DMS114 treated with DMSO at 0.1 percent for 48 hours (cell line): ENCODE results near the gene RERGL.
"Not testable (repeated sequence)": the region's sequence is repeated elsewhere in the genome, so short reads cannot be mapped to it uniquely, and the experiment has no call there.

Experiments
- DNase-seq: peaks from one replicate; lab custom pipeline; 2025; ENCODE audit not compliant: unreplicated experiment; lab: John Stamatoyannopoulos, UW

The RERGL gene, protein sequence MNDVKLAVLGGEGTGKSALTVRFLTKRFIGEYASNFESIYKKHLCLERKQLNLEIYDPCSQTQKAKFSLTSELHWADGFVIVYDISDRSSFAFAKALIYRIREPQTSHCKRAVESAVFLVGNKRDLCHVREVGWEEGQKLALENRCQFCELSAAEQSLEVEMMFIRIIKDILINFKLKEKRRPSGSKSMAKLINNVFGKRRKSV

DNA sequence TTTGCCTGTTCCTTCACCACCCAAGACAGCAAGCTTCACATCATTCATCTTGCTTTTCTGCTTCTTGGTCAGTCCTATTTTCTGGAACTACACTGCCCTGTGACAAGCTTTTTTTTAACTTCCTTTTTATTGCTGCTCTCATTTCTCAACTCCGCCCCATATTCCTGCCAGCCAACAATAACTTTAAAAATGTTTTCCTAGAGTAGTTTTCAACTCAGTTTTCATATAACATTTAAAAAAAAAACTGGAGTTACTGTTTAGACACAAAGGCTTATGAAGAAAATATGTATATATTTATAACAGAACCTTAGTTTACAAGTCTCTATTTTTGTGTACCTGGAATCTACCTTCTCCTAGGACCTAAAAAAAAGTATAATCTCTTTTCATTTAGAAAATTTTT, at the start of gene RERGL:
Gene RERGL (minus strand): TSS at position 101 of the 400 bp plus-strand sequence. CDS start 53 bp downstream, at position 48.
- no peak for DNase-seq

DNA sequence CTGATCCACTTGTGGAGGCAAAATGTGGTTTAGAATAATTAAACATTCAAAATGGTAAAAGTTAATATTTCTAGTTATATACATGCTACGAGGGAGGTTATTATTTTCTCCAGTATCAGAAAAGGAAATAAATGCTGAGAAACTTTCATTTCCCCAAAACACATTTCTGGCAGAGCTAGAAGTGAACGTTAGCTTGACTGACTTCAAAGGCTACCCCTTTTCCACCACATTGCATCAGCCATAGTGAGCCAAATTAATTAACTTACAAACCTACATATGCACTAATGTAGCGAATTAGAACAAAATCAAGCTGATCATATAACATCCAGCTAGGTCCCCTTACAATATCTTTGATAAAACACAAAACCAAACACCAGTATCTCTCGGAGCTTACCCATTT, 49.3 kb upstream of the RERGL start:
- DNase-seq = no peak

DNA sequence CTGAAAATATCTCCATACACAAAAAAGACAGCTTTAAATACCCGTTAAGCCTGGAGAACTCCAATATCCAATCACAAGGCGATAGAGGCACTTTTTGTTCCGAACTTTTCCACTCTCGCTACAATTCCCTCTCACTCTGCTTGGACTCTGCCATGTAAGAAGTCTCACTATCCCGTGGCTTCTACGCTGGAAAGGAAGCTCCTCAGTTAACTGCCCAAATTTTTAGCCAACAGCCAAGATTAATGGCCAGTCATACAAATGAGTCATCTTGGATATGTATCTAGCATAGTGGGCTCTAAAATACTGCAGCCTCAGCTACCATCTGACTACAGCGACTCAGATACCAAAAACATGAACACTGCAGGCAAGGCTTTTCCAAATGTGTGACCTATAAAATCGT, 45.5 kb upstream of the RERGL start:
- no peak for DNase-seq

DNA sequence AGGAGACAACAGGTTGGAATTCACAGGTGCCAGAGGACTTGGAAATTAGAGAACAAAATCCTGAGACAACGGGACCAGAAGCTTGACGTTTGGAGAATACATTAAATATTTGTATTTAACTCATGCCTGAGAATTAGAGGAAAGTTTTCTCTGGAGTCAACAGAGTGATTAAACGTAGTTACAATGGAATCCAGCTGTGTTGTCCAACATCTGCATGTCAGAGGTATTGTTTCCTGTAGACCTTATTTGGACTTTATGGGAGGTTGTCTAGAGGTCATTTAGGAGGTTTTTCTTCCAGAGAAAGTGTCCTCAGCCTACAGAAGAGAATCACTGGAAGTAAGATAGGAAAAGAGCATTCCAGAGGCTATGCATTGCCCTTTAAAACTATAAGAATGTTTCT, 45.1 kb upstream of the RERGL start:
- no peak for DNase-seq

DNA sequence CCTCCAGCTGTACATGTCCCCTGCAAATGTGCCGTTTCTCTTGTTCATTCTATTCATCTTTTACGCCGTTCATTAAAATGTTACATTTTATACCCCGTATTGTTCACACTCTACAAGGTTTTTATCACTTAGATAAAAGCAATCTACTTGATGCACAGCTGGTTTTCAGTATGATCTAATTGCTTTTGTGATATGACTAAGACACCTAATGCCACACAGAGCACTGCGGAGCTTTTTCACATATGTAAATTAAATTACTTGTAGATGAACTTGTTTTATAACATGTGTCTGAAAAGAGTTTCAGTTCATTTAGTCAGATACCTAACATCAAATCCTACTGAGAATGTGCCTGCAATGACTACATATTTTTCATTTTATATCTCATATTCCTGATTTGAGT, 40.9 kb upstream of the RERGL start:
- no peak for DNase-seq

DNA sequence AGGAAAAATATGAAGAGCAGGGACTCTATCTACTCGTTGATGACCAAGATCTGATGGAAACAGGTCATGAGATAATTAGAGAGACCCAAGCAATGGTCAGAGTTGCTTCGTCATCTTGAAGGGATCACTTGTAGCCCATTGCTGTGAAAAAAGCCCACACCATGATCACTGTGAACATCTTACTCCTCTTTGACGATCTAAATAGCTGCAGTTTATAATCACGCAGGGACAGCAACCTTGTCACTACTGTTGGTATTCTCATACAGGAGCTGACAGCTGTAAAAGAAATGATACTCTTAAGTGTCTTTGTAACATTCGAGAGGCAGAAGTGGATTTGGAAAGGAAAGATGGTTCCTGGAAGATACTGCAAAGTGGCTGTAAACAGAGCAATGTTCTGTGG, 33.7 kb upstream of the RERGL start:
- no peak for DNase-seq

DNA sequence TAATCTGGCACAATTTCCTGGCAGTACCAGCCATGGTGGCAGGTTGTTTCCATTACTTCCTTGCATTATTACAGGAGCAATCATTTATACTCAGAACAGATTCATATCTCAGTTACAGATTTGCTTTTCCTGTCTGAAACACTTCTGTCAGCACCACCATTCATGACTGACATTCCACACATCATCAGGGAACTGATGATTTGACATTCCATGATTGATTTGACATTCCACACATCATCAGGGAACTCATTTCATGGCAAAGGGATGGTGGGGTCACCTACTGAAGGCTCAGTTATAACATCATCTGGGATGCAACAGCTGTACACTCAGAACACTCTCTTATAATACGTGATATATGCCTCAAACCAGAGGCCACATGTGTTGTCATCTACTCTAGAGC, 30.9 kb upstream of the RERGL start:
- DNase-seq = no peak

DNA sequence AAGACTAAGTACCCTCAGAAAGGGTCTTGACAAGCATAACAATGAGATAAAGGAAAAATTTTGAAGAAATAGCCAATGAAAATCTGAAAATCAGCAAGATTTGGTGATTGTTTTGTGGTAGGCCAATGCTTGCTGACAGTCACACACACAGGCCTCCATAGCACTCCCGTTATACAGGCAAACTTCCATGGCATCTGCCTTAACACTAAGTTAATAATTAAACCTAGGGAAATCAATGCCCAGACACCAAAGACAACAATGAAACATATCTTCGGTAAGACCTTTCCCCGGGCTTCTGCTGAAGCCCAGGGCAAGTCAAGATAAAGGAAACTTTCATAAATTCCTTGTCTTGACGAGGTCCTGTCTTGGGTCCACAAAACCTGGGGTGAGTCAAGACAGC, 18.6 kb upstream of the RERGL start:
- DNase-seq = no peak

DNA sequence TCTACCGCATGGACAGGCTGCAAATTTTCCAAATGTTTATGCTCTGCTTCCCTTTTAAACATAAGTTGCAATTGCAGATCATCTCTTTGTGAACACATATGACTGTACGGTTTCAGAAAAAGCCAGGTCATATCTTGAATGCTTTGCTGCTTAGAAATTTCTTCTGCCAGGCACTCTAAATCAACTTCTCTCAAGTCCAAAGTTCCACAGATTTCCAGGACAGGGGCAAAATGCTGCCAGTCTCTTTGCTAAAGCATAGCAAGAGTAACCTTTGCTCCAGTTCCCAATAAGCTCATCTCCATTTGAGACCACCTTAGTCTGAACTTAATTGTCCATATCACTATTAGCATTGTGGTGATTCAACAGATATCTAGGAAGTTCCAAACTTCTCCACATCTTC, 13.6 kb upstream of the RERGL start:
- no peak for DNase-seq

DNA sequence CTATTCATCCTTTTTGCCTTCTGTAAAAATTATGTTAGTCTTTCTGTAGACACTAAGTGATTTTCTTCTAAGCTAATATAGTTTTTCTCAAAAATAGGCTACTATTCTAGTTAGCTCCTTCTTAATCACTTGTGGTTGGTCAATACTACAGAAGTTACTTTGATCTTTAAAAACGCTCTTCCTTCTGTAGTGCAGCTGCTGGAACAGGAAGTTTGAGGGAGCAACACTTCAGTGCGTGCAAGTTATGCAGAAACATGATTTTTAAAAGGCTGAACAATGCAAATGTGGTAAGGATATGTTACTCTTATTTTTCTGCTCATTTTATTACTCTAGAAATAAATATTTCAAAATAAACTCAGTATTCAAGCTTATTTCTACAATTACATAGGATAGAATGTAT, 11.1 kb upstream of the RERGL start:
- DNase-seq = no peak

DNA sequence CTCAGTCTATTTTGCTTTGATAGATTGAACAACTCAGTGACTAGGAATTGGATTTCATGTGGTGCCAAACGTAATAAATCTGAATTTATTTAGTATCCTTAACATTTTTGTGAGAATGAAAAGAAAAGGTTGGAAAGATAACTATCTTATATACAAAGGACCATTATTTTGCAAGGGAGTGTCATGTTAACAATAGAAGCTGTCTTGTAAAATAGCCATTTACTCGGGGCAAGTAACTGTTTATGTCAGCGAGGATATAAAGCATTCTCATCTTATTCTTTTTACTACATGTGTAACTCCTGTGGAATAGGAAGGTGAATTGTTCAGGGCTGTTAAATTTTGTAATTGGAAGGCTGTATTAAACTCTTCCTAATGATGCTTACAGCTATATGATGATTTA, 5.9 kb downstream of the RERGL start:
- DNase-seq = no peak

DNA sequence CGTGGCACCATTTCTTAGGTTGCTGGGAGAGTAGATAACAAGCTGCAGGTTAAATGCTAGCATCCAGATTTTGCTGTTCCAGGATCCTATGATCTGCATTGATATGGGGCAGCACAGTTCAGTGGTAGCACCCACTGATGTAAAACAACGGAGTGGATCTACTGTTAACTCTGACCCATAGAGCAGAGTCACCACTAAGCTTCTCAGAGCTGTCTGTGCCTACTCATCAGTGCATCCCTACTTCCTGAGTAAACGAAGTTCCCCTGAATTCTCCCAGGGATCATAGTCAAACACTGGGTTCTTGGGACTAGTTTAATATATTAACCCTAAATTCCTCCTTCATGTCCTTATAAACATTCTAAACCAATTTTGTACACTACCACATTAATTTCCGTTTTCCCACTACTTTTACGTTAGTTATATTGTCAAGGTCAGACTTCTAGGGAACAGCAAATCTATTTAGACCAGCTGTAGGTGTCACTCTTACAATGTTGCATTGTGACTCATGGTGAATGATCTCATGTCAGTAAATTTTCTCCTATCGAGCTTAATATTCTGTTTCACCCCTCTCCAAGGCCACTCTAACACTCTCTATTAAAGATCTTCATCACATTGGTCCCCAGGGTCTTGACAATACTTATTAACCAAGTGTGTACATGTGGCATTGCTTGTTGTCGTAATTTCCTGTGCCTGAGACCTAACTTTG, 10.3 kb downstream of the RERGL start:
- DNase-seq = no peak

DNA sequence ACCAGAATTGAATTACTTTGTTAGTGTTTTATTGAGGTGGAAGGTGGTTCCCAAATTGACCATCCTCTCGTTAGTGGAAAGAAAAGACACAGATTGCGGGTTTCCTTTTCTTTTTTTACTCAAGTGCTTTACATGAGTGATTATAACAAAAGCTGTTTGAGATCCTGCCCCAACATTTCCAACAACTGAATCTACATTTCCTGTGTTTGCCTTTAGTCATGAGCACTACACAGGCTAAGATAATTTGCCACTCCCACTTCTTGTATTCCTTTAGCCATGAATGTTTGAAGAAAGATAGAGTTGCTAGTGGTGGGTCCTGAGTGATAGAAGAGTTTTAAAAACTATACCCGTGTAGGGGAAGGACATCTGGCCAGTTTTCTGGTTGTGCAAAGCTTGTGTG, 16.0 kb downstream of the RERGL start:
- DNase-seq = no peak

DNA sequence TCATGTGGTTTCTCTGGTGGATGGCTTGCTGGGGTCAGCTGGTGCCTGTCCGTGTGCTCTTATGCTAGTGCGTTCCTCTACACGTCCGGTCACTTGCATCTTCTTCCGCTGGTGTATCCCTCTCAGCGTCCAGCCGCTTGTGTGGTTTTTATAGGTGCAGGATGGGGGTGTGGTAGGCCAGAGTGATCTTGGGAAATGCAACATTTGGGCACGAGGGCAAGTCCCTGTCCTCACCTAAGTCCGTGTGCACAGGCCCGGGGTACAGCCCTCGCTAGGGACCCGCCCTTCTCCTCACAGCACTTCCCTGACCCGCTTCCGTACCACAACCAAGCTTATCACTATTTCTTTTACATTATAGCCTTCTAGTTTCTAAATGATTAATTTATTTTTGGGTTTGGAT, 17.3 kb downstream of the RERGL start:
- no peak for DNase-seq

DNA sequence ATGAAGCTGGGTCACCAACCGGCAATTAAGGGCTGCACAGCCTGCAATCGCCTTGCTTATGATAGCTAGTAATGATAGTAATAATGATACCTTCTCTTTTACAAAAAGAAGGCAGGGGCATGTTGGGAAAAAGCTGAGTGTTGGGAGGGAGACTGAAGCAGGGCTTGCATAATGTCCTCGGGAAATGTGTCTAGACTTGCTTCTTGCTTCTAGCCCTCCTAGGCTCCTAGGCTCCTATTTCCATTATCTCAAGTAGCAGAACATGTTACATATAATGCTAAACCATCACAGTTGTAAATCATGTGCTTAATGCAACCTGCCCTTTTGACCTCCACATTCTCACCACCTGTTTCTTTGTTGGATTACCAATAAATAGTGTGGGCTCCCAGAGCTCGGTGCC, 18.7 kb downstream of the RERGL start:
- DNase-seq = no peak

DNA sequence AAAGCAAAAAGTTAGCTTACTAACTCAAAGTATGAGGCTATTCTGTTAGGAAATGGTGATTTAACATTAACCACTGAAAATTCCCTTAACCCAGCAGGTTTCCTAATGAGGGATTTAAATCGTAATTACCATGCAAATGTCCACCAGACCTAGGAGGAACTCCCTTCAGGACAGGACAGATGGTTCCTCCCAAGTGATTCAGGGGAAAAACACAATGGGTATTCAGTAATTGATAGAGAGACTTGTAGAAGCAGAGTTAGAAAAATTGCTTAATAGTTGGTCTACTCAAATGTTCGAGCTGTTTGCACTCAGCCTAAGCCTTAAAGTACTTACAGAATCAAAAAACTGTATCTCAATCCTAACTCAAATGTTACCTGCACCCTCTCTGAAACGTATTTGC, 21.6 kb downstream of the RERGL start:
- no peak for DNase-seq

DNA sequence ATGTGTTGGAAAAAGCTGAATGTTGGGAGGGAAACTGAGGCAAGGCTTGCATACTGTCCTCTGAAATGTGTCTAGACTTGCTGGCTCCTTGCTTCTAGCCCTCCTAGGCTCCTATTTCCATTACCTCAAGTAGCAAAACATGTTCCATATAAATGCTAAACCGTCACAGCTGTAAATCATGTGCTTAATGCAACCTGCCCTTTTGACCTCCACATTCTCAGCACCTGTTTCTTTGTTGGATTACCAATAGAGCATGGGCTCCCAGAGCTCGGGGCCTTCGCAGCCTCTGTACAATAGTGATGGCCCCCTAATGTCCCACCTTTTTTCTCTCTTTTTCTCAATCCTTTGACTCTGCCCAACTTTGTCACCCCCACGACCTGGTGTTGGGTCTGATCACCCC, 23.3 kb downstream of the RERGL start:
- DNase-seq = no peak

DNA sequence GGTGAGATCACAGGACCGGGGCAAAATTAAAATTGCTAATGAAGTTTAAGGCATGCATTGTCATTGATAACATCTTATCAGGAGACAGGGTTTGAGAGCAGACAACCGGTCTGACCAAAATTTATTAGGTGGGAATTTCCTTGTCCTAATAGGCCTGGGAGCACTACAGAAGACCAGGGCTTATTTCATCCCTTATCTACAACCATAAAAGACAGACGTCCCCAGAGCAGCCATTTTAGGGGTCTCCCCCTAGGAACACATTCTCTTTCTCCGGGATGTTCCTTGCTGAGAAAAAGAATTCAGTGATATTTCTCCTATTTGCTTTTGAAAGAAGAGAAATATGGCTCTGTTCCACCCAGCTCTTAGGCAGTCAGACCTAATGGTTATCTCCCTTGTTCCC, 27.1 kb downstream of the RERGL start:
- DNase-seq = not testable (repeated sequence)

DNA sequence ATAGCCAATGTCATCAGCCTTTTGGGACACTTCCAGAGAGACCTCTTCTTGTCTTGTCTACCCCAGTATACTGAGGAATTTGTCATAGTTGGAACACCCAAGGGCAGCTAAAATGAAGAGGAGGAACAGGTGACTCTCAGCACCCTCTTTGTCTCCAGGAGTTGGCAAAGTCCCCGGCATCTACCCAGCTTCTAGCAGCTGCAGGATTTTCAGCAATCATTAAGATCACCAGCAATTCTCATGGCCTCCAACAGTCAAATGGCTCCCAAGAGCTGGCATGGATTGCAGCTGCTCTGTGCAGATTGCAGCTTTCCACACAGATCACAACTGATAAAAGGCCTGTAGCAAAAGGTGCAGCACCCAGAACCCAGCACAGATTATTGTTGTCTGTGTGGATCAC, 32.9 kb downstream of the RERGL start:
- DNase-seq = no peak

DNA sequence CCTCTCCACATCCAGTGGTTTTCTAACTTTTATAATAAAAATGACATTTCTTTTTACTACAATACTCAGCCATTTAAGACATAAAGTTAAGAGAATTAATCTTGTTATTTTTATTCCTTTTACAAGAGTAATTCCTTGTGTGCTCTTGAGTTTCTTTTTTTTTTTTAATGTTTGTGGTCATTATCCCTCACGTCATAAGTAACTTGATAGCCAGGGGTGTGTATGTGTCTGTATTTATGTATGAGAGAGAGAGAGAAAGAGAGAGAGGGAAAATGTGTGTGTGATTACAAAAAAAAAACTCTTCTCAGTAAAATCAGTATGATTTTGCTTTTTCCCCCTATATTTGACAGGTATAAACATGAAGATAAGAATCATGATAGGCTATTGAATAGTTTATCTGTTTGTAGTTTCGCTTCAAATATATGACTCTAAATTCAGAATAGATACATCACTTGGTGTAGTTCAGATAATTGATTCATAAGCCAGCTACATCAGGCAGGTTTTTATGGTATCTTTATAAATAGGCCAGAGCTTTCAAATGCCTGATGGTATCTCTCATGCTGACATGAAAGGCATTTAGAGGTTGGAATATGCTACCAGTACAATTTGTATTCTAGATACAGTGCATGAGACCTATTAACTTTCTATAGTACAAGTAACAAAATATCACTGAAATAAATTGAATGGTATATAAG, 34.9 kb downstream of the RERGL start:
- no peak for DNase-seq

DNA sequence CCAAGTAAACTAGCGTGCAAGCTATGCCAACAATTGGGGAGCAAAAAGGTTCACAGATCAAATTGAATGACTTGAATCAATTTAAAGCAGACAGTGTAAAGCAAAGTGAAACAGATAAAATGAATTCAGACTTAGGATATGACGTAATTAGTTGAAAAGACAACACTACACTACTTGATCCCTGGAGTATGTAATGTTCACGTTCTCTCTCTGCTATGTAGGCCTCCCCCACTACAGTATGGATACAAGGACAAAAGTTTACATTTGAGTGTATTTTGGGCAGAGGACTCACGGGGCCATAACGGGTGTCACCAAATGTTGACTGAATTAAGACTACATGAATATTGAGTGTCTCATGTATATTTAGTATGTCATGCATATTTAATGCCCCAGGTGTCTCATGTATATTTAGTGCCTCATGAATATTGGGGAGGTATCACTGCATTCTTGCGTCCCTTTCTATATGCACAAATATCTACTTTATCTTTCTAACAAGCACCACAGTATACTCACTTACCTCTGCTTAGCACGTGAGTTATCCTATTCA, 44.5 kb downstream of the RERGL start:
- no peak for DNase-seq

DNA sequence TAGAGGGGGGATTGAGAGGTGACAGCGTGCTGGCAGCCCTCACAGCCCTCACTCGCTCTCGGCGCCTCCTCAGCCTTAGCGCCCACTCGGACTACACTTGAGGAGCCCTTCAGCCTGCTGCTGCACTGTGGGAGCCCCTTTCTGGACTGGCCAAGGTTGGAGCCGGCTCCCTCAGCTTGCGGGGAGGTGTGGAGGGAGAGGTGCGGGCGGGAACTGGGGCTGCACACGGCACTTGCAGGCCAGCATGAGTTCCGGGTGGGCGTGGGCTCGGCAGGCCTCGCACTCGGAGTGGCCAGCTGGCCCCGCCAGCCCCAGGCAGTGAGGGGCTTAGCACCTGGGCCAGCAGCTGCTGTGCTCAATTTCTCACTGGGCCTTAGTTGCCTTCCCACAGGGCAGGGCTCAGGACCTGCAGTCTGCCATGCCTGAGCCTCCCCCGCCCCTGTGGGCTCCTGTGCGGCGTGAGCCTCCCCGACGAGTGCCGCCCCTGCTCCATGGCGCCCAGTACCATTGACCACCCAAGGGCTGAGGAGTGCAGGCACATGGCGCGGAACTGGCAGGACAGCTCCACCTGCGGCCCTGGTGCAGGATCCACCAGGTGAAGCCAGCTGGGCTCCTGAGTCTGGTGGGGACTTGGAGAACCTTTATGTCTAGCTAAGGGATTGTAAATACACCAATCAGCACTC, 49.8 kb downstream of the RERGL start:
- DNase-seq = not testable (repeated sequence)
